ENCODE data around the gene AK4.

Gene AK4

DNA sequence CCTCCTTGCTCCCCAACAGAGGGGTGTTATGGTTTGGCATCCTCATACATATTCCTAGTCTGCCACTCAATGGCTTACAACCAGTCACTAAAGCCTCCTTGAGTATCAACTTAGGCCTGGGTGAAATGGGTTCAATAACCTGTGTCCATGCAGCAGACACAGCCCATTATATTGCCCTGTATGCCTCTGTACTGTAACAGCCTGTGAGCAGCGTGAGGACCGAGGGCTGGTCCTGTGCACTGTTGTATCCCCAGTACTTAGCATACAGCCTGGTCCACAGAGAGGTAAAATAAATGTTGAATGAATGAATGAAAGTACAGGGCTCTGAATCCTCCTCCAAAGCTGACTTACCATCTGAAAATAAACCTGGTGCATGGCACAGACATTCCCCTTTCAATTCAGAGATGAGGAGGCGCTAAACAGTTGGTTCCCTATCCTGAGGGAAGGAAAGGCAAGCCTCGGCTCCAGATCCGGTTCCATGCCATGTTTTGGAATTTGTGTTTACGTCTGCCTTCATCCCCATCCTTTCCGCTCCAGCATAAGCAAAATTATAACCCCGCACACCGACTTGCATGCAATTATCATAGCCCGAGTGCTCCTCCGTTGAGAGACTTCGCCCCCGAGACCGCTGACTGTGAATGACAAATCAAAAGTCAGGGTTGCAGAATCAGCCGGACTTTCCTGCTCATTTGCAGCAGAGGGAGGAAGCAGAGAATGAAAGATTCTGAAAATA lies 116.4 kb downstream of the AK4 start:
- TF ChIP-seq, protein P1, sequence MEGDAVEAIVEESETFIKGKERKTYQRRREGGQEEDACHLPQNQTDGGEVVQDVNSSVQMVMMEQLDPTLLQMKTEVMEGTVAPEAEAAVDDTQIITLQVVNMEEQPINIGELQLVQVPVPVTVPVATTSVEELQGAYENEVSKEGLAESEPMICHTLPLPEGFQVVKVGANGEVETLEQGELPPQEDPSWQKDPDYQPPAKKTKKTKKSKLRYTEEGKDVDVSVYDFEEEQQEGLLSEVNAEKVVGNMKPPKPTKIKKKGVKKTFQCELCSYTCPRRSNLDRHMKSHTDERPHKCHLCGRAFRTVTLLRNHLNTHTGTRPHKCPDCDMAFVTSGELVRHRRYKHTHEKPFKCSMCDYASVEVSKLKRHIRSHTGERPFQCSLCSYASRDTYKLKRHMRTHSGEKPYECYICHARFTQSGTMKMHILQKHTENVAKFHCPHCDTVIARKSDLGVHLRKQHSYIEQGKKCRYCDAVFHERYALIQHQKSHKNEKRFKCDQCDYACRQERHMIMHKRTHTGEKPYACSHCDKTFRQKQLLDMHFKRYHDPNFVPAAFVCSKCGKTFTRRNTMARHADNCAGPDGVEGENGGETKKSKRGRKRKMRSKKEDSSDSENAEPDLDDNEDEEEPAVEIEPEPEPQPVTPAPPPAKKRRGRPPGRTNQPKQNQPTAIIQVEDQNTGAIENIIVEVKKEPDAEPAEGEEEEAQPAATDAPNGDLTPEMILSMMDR (IDR thresholded peaks at IDR 0.05; ENCODE audit: low read depth, low read length), result no peak
- DNase-seq (ENCODE audit: extremely low read depth, low read depth), result peak; percentile 40

DNA sequence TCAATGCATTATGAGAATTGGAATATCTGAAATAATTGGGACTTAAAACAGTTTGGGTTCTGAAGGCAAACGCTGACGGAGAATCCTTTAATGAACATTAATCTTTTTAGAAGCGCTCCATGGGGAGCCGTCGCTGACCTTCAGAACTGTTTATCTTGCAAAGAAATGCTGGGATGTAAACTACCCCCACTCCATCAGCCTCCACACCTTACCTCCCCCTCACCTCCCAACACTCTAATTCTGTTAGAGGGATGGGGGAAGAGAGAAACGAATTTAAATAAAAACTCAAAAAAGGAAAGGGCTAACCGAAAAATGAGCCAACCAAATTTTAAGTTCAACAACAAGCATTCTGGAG lies 117.3 kb downstream of the AK4 start:
- DNase-seq (ENCODE audit: extremely low read depth, low read depth), result no peak
- TF ChIP-seq, protein P1 (IDR thresholded peaks at IDR 0.05; ENCODE audit: low read depth, low read length), result no peak

DNA sequence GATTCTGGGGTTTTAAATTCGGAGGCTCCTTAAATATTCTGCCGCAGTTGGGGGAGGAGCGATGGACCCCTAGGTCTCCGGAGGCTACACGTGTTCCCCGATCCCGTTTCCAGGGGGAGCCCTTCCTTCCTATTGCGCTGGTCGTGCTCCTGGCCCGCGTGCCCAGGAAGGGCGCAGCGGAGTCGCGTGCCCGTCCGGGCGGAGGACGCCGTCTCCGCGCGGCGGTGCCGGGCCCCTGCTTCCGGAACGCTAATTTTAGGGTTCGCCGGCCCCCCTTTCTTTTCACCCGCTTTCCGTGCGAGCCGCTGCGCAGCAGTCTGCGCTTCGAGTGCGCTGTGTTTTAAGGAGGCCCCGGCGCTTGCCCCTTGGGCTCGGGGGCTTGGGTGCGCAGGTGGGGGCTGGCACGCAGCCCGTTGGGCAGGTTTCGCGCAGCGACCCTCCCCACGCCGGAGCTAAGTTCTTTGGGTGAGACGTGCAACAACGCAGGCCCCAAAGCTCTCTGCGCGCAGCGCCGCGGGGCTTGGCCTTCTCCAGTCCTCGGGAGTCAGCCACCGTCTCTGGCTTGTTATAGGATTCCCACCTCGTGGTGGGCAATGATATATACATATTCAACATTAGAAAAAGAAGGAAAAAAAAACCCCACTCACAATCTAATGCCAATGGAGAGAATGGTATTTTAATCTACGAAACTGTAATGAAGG lies 117.8 kb downstream of the AK4 start:
- TF ChIP-seq, protein P1 (IDR thresholded peaks at IDR 0.05; ENCODE audit: low read depth, low read length), result peak; percentile 33
- no peak for DNase-seq (ENCODE audit: extremely low read depth, low read depth)

DNA sequence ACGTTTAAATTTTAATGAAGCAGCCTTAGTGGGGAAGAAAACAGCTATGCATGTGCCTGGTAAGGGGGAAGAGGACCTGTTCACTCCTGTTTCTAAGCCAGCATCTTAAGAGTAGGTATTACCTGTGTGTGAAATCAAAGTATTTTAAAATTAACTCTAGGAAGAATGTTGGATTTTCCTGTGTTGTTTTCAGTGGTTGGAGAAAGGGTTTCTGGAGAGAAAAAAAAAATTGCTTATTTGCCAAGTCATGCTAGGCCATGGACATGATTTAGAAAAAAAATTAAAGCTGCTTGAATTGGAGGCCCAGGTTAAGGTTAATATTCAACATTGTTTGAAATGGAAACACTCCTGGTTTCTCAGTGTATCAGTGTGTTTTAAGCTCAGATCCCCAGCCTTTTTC lies 118.5 kb downstream of the AK4 start:
- DNase-seq (ENCODE audit: extremely low read depth, low read depth), result no peak
- TF ChIP-seq, protein P1 (IDR thresholded peaks at IDR 0.05; ENCODE audit: low read depth, low read length), result no peak

DNA sequence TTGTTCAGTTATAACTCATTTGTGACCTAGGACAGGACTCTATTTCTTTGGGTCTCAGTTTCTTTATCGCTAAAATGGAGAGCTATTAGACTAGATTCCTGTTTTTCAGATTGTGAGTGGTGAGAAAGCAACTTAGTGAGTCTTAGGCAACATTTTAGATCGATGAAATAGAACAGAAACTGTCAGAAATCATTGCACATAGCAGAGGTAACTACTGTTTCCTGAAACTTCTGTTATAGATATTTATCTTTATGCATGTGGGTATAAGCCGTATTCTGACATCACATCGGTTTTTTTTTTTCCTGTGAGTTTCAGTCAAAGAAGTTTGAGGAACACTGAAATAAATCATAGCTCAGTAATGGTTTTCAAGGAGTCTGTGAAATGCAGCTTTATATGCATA lies 119.3 kb downstream of the AK4 start:
- TF ChIP-seq, protein P1 (IDR thresholded peaks at IDR 0.05; ENCODE audit: low read depth, low read length), result no peak

DNA sequence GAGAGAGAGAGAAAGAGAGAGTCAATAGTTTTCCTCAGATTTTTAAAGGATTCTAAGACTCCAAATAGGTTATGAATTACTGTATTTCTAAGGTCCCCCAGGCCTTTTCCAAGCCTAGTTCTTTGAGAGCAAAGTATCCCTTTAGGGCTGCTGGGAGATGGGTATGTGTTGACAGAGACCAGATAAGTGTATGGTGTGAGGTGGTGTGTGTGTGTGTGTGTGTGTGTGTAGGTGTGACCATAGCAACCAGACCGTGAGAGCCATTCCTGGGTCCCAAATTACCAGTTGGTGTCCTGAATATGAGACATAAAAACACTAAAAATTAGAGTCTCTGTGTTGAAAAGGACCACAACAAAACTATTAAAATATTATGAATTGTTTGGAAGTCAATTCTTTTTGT lies 119.7 kb downstream of the AK4 start:
- DNase-seq (ENCODE audit: extremely low read depth, low read depth), result no peak
- TF ChIP-seq, protein P1 (IDR thresholded peaks at IDR 0.05; ENCODE audit: low read depth, low read length), result no peak

More for the DNA sequence above, 119.3 kb downstream of the AK4 start:
- DNase-seq (ENCODE audit: extremely low read depth, low read depth), result no peak

DNA sequence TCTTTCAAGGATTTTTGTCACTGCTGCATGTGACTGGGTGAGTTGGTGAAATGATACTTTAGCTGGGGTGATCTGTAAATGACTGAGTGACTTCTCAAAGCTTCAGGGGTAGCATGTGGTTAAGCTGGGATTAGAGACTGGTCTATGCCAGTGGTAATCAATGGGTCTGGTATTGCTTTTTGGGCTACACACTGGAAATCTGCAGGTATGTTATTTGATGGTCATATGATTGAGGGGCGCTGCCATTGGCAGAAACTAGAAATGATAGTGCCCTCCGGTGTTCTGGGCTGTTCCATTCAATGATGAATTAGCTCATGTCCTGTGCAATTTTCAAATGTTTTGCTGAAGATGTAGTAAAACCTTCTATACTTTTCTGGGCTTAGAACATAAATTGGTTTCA lies 121.6 kb downstream of the AK4 start:
- TF ChIP-seq, protein P1 (IDR thresholded peaks at IDR 0.05; ENCODE audit: low read depth, low read length), result no peak
- no peak for DNase-seq (ENCODE audit: extremely low read depth, low read depth)

All from AG09319 (cell line).